GM21447 (cell line): ENCODE data around the gene PARD3.

Source experiments
- ATAC-seq: cut with Tn5 transposase; IDR thresholded peaks from one replicate; pipeline ENCODE4 v1.9.1; 2021; ENCODE audit not compliant: unreplicated experiment

PARD3 gene

GRCh38 chr10:34698248-34698831, 116.8 kb downstream of the PARD3 start:
- no peak for ATAC-seq

- ATAC-seq = no peak
These were observed 117.5 kb downstream of the PARD3 start for GRCh38 chr10:34697351-34698247.

GRCh38 chr10:34696423-34696822, 118.7 kb downstream of the PARD3 start:
- ATAC-seq = no peak

- ATAC-seq = no peak
These were observed 124.6 kb downstream of the PARD3 start for GRCh38 chr10:34690383-34691049.

- no peak for ATAC-seq
These were observed 126.0 kb downstream of the PARD3 start for GRCh38 chr10:34689053-34689452.

- no peak for ATAC-seq
These were observed 127.5 kb downstream of the PARD3 start for GRCh38 chr10:34687434-34688210.

GRCh38 chr10:34682580-34682979, 132.5 kb downstream of the PARD3 start:
- ATAC-seq = no peak

GRCh38 chr10:34681933-34682332, 133.2 kb downstream of the PARD3 start:
- ATAC-seq = no peak

- ATAC-seq = no peak
These were observed 135.9 kb downstream of the PARD3 start for GRCh38 chr10:34679177-34679576.

- ATAC-seq = no peak
These were observed 137.5 kb downstream of the PARD3 start for GRCh38 chr10:34677591-34677990.

- ATAC-seq = no peak
These were observed 138.0 kb downstream of the PARD3 start for GRCh38 chr10:34677132-34677531.

GRCh38 chr10:34674176-34674575, 140.9 kb downstream of the PARD3 start:
- no peak for ATAC-seq

GRCh38 chr10:34670081-34670480, 145.0 kb downstream of the PARD3 start:
- ATAC-seq = no peak

- ATAC-seq = no peak
These were observed 146.0 kb downstream of the PARD3 start for GRCh38 chr10:34669079-34669478.

- no peak for ATAC-seq
These were observed 147.9 kb downstream of the PARD3 start for GRCh38 chr10:34667177-34667576.

- ATAC-seq = peak; percentile 69
These were observed 148.9 kb downstream of the PARD3 start for GRCh38 chr10:34666008-34666704.

GRCh38 chr10:34664706-34665105, 150.4 kb downstream of the PARD3 start:
- no peak for ATAC-seq

GRCh38 chr10:34661580-34661979, 153.5 kb downstream of the PARD3 start:
- no peak for ATAC-seq

- no peak for ATAC-seq
These were observed 156.2 kb downstream of the PARD3 start for GRCh38 chr10:34658934-34659333.

- no peak for ATAC-seq
These were observed 158.4 kb downstream of the PARD3 start for GRCh38 chr10:34656661-34657060.
